ENCODE results near the gene NOL12.

DNA sequence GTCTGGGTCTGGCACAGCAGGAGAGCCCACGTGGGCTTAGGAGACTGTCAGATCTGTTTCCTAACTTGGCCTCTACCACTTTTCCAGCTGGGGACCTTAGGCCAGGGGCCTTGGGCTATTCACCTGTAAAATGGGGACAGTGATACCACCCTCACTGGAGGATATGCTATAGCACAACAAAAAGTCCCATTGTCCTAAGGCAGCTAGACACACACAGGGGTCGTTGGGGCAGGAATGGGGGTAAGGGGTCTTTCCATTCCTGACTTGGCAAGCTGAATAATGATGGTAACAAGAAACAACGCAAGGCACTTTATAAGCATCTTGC lies 49.2 kb upstream of the NOL12 start:
- TF ChIP-seq, protein P1, sequence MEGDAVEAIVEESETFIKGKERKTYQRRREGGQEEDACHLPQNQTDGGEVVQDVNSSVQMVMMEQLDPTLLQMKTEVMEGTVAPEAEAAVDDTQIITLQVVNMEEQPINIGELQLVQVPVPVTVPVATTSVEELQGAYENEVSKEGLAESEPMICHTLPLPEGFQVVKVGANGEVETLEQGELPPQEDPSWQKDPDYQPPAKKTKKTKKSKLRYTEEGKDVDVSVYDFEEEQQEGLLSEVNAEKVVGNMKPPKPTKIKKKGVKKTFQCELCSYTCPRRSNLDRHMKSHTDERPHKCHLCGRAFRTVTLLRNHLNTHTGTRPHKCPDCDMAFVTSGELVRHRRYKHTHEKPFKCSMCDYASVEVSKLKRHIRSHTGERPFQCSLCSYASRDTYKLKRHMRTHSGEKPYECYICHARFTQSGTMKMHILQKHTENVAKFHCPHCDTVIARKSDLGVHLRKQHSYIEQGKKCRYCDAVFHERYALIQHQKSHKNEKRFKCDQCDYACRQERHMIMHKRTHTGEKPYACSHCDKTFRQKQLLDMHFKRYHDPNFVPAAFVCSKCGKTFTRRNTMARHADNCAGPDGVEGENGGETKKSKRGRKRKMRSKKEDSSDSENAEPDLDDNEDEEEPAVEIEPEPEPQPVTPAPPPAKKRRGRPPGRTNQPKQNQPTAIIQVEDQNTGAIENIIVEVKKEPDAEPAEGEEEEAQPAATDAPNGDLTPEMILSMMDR (conservative IDR thresholded peaks at IDR 0.05; ENCODE audit: low read depth, low read length): no peak
- TF ChIP-seq EZH2 (IDR thresholded peaks at IDR 0.05; ENCODE audit: low read length, unreplicated experiment) (no peak), EZH2phosphoT487 (IDR thresholded peaks at IDR 0.05; ENCODE audit: borderline replicate concordance, low read length) (no peak)

All from PC-3 (cell line).